ENCODE results near the gene GBGT1. TPM values are rescaled to one million over a fixed set of nuclear protein-coding genes. Genes with fewer than 3 reads are reported as not detected.

The GBGT1 gene
- total RNA-seq, 3 donors from 2014 or later (not counting 1 experiment from before 2014, with no cell fraction given): 1.4 to 2.2 (median 1.7) TPM

GRCh38 chr9:133108794-133109641 is 54.7 kb downstream of the GBGT1 start:
- no peaks in the 10 kb centered on the region for H3K9me3 ChIP-seq (ENCODE audit: control insufficient read depth, insufficient read depth, low read length)
- Mint-ChIP-seq H3K27me3 (ENCODE audit: low read depth in 2 of 2) (no peaks in the 10 kb centered on the region), H3K27ac (peak overlapping the region; percentile 94 to 97), H3K4me1 (peaks cover 22 to 28% of the 10 kb centered on the region in 2 donors), H3K4me3 (peak overlapping the region; percentile 35), H3K9me3 (no peaks in the 10 kb centered on the region), H3K36me3 (no peaks in the 10 kb centered on the region)
- no peak overlapping the region for H3K4me3 ChIP-seq (ENCODE audit: low read length)
- H3K27ac ChIP-seq (ENCODE audit: low read length): no peak overlapping the region
- no peak for TF ChIP-seq CTCF (IDR thresholded peaks at IDR 0.05)
- no peak for ATAC-seq
- H3K4me1 ChIP-seq (ENCODE audit: control insufficient read depth, insufficient read depth, low read length): peaks cover 22% of the 10 kb centered on the region
- peaks cover 66% of the 10 kb centered on the region for H3K36me3 ChIP-seq (ENCODE audit: control insufficient read depth, insufficient read depth, low read length)
- 98% methylated on average over 19 of the region's 19 CpGs for WGBS (ENCODE audit: insufficient coverage)
- H3K27me3 ChIP-seq (ENCODE audit: control insufficient read depth, insufficient read depth, low read length): no peaks in the 10 kb centered on the region
- no peak for DNase-seq
- intact Hi-C loops (cut with micrococcal nuclease): no loop called here

GRCh38 chr9:133107961-133108793 is 55.5 kb downstream of the GBGT1 start:
- Histone ChIP-seq H3K9me3 (ENCODE audit: control insufficient read depth, insufficient read depth, low read length) (no peaks in the 10 kb centered on the region), H3K4me3 (ENCODE audit: low read length) (no peak overlapping the region), H3K27ac (ENCODE audit: low read length) (no peak overlapping the region), H3K4me1 (ENCODE audit: control insufficient read depth, insufficient read depth, low read length) (peaks cover 17% of the 10 kb centered on the region), H3K36me3 (ENCODE audit: control insufficient read depth, insufficient read depth, low read length) (peaks cover 74% of the 10 kb centered on the region), H3K27me3 (ENCODE audit: control insufficient read depth, insufficient read depth, low read length) (no peaks in the 10 kb centered on the region)
- no peaks in the 10 kb centered on the region for H3K27me3 Mint-ChIP-seq (ENCODE audit: low read depth in 2 of 2)
- WGBS (ENCODE audit: insufficient coverage): 93% methylated on average over 18 of the region's 18 CpGs
- ATAC-seq (no peak), DNase-seq (no peak)
- H3K27ac Mint-ChIP-seq: peak overlapping the region; percentile 94 to 97
- H3K9me3 Mint-ChIP-seq: no peaks in the 10 kb centered on the region
- no peak overlapping the region for H3K4me3 Mint-ChIP-seq
- H3K36me3 Mint-ChIP-seq: no peaks in the 10 kb centered on the region
- no peak for TF ChIP-seq CTCF (IDR thresholded peaks at IDR 0.05)
- intact Hi-C loops (cut with micrococcal nuclease): no loop called here
- peaks cover 14 to 22% of the 10 kb centered on the region in 2 donors for H3K4me1 Mint-ChIP-seq

GRCh38 chr9:133107245-133107722 is 56.4 kb downstream of the GBGT1 start:
- no peak for DNase-seq
- H3K36me3 Mint-ChIP-seq: no peaks in the 10 kb centered on the region
- WGBS (ENCODE audit: insufficient coverage): 91% methylated on average over 13 of the region's 13 CpGs
- Histone ChIP-seq H3K4me1 (ENCODE audit: control insufficient read depth, insufficient read depth, low read length) (peaks cover 9% of the 10 kb centered on the region), H3K36me3 (ENCODE audit: control insufficient read depth, insufficient read depth, low read length) (peaks cover 83% of the 10 kb centered on the region), H3K27ac (ENCODE audit: low read length) (no peak overlapping the region), H3K9me3 (ENCODE audit: control insufficient read depth, insufficient read depth, low read length) (no peaks in the 10 kb centered on the region), H3K4me3 (ENCODE audit: low read length) (no peak overlapping the region), H3K27me3 (ENCODE audit: control insufficient read depth, insufficient read depth, low read length) (no peaks in the 10 kb centered on the region)
- intact Hi-C loops (cut with micrococcal nuclease): no loop called here
- no peaks in the 10 kb centered on the region for H3K27me3 Mint-ChIP-seq (ENCODE audit: low read depth in 2 of 2)
- peaks cover 6 to 17% of the 10 kb centered on the region in 2 donors for H3K4me1 Mint-ChIP-seq
- ATAC-seq: no peak
- H3K4me3 Mint-ChIP-seq: no peak overlapping the region
- H3K9me3 Mint-ChIP-seq: no peaks in the 10 kb centered on the region
- H3K27ac Mint-ChIP-seq: peak overlapping the region; percentile 53 to 97
- TF ChIP-seq CTCF (IDR thresholded peaks at IDR 0.05): no peak

All from natural killer cell (primary cell).